ENCODE data around the gene HMGXB3.

The HMGXB3 gene

GRCh38 chr5:150052956-150053712 lies 52.6 kb downstream of the HMGXB3 start:
- peak; percentile 70 for DNase-seq (ENCODE audit: low read depth)
- no peak for TF ChIP-seq CTCF (conservative IDR thresholded peaks at IDR 0.05; ENCODE audit: low read length)
- H3K4me3 ChIP-seq (ENCODE audit: low read length) = no peak overlapping the region

- no peak overlapping the region for H3K4me3 ChIP-seq (ENCODE audit: low read length)
- DNase-seq (ENCODE audit: low read depth) = no peak
- TF ChIP-seq CTCF (conservative IDR thresholded peaks at IDR 0.05; ENCODE audit: low read length) = no peak
These were observed 53.3 kb downstream of the HMGXB3 start for GRCh38 chr5:150053713-150054392.

- no peak for DNase-seq (ENCODE audit: low read depth)
- no peak overlapping the region for H3K4me3 ChIP-seq (ENCODE audit: low read length)
- TF ChIP-seq CTCF (conservative IDR thresholded peaks at IDR 0.05; ENCODE audit: low read length) = no peak
These were observed 54.0 kb downstream of the HMGXB3 start for GRCh38 chr5:150054569-150054968.

- no peak overlapping the region for H3K4me3 ChIP-seq (ENCODE audit: low read length)
- no peak for DNase-seq (ENCODE audit: low read depth)
- no peak for TF ChIP-seq CTCF (conservative IDR thresholded peaks at IDR 0.05; ENCODE audit: low read length)
These were observed 55.0 kb downstream of the HMGXB3 start for GRCh38 chr5:150055326-150056074.

GRCh38 chr5:150056075-150056443 lies 55.5 kb downstream of the HMGXB3 start:
- DNase-seq (ENCODE audit: low read depth) = no peak
- no peak overlapping the region for H3K4me3 ChIP-seq (ENCODE audit: low read length)
- no peak for TF ChIP-seq CTCF (conservative IDR thresholded peaks at IDR 0.05; ENCODE audit: low read length)

- DNase-seq (ENCODE audit: low read depth) = no peak
- no peak for TF ChIP-seq CTCF (conservative IDR thresholded peaks at IDR 0.05; ENCODE audit: low read length)
- no peak overlapping the region for H3K4me3 ChIP-seq (ENCODE audit: low read length)
These were observed 56.5 kb downstream of the HMGXB3 start for GRCh38 chr5:150057052-150057451.
